DOHH2 (cell line): ENCODE measurements around the gene LIMK2.

Experiments
- EZH2phosphoT487 ChIP-seq: fragments of 200-600 bp; sonication (generic); IDR thresholded peaks from 2 replicates; pipeline ENCODE4 v1.6.1; 2017; ENCODE audit warnings: borderline replicate concordance, mild to moderate bottlenecking, antibody characterized with exemption, low read length, moderate library complexity, mixed read lengths
- TF ChIP-seq, protein P1 (sequence below): fragments of 200-600 bp; sonication (generic); IDR thresholded peaks from one replicate; pipeline ENCODE4 v1.5.1; 2014; ENCODE audit warnings: antibody characterized with exemption, mild to moderate bottlenecking, low read depth, low read length; ENCODE audit not compliant: poor library complexity, severe bottlenecking

GRCh38 chr22:31218565-31219262 is 6.6 kb downstream of the LIMK2 start:
- TF ChIP-seq, protein P1, sequence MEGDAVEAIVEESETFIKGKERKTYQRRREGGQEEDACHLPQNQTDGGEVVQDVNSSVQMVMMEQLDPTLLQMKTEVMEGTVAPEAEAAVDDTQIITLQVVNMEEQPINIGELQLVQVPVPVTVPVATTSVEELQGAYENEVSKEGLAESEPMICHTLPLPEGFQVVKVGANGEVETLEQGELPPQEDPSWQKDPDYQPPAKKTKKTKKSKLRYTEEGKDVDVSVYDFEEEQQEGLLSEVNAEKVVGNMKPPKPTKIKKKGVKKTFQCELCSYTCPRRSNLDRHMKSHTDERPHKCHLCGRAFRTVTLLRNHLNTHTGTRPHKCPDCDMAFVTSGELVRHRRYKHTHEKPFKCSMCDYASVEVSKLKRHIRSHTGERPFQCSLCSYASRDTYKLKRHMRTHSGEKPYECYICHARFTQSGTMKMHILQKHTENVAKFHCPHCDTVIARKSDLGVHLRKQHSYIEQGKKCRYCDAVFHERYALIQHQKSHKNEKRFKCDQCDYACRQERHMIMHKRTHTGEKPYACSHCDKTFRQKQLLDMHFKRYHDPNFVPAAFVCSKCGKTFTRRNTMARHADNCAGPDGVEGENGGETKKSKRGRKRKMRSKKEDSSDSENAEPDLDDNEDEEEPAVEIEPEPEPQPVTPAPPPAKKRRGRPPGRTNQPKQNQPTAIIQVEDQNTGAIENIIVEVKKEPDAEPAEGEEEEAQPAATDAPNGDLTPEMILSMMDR, result no peak
- no peak for TF ChIP-seq EZH2phosphoT487
